GM23338 (cell line): ENCODE results near the gene OCIAD2. TPM values are rescaled to one million over a fixed set of nuclear protein-coding genes. Genes with fewer than 3 reads are reported as not detected.
A peak's percentile ranks its signal among the peaks of the same experiment; 100 is the strongest.

Experiments used
- ATAC-seq: fragments of 200-7000 bp; cut with Tn5 transposase; 3 replicates; pipeline ENCODE4 v1.9.1; 2020
- DNase-seq: peaks from one replicate; pipeline ENCODE4 v3.0.0-alpha.2; 2015; ENCODE audit warnings: low spot score
- H2AFZ ChIP-seq: fragments of 200-600 bp; sonication (generic); 2 replicates; pipeline ENCODE4 v1.8.0; 2016; ENCODE audit warnings: antibody characterized with exemption, mild to moderate bottlenecking, moderate library complexity
- H3F3A ChIP-seq: fragments of 200-600 bp; sonication (generic); replicated peaks from 2 replicates; pipeline ENCODE4 v1.8.0; 2017; ENCODE audit warnings: antibody characterized with exemption, mixed run types, low read depth
- H3K27ac ChIP-seq: fragments of 200-600 bp; sonication (generic); 2 replicates; pipeline ENCODE4 v1.6.1; 2016; ENCODE audit warnings: low read depth
- H3K27me3 ChIP-seq: fragments of 200-600 bp; sonication (generic); 2 replicates; pipeline ENCODE4 v1.8.0; 2016; ENCODE audit warnings: mild to moderate bottlenecking, mixed run types, moderate library complexity; ENCODE audit not compliant: insufficient read depth
- H3K36me3 ChIP-seq: fragments of 200-600 bp; sonication (generic); 2 replicates; pipeline ENCODE4 v1.8.0; 2016; ENCODE audit warnings: mild to moderate bottlenecking; ENCODE audit not compliant: insufficient read depth
- H3K4me1 ChIP-seq: fragments of 200-600 bp; sonication (generic); 2 replicates; pipeline ENCODE4 v1.8.0; 2016; ENCODE audit warnings: mild to moderate bottlenecking, moderate library complexity; ENCODE audit not compliant: insufficient read depth
- H3K4me2 ChIP-seq: fragments of 200-600 bp; sonication (generic); 2 replicates; pipeline ENCODE4 v1.7.1; 2017; ENCODE audit warnings: mixed run types
- H3K4me3 ChIP-seq: fragments of 200-600 bp; sonication (generic); 2 replicates; pipeline ENCODE4 v1.6.1; 2016; ENCODE audit warnings: mixed run types
- H3K79me2 ChIP-seq: fragments of 200-600 bp; sonication (generic); replicated peaks from 2 replicates; pipeline ENCODE4 v1.8.0; 2017; ENCODE audit warnings: mild to moderate bottlenecking; ENCODE audit not compliant: insufficient read depth
- H3K9me2 ChIP-seq: fragments of 200-600 bp; sonication (generic); 2 replicates; pipeline ENCODE4 v1.8.0; 2017; ENCODE audit not compliant: insufficient read depth
- H4K20me1 ChIP-seq: fragments of 200-600 bp; sonication (generic); replicated peaks from 2 replicates; pipeline ENCODE4 v1.8.0; 2017; ENCODE audit warnings: mild to moderate bottlenecking; ENCODE audit not compliant: insufficient read depth
- H3K27ac Mint-ChIP-seq: 2 replicates; pipeline ENCODE4 v1.8.0; 2020; ENCODE audit warnings: inconsistent platforms, mild to moderate bottlenecking, moderate library complexity, mixed read lengths
- H3K27me3 Mint-ChIP-seq: 3 replicates; pipeline ENCODE4 v1.8.0; 2022; ENCODE audit warnings: low read depth, mild to moderate bottlenecking, moderate library complexity, mixed read lengths, inconsistent platforms; ENCODE audit not compliant: insufficient read depth, poor library complexity
- H3K36me3 Mint-ChIP-seq: 3 replicates; pipeline ENCODE4 v1.8.0; 2021; ENCODE audit warnings: low read depth, mild to moderate bottlenecking, inconsistent platforms, moderate library complexity, mixed read lengths
- H3K4me1 Mint-ChIP-seq: 3 replicates; pipeline ENCODE4 v1.8.0; 2020; ENCODE audit warnings: mild to moderate bottlenecking, inconsistent platforms, mixed read lengths
- H3K4me3 Mint-ChIP-seq: 3 replicates; pipeline ENCODE4 v1.8.0; 2021; ENCODE audit warnings: moderate library complexity, mild to moderate bottlenecking, inconsistent platforms, mixed read lengths
- H3K9me3 Mint-ChIP-seq: 3 replicates; pipeline ENCODE4 v1.8.0; 2020; ENCODE audit warnings: moderate library complexity, mild to moderate bottlenecking, inconsistent platforms, mixed read lengths
- CREB1 ChIP-seq: fragments of 250-450 bp; sonication (Bioruptor Pico); IDR thresholded peaks from 2 replicates; pipeline ENCODE4 v1.5.0; 2020; ENCODE audit warnings: low read depth, mild to moderate bottlenecking, moderate library complexity
- EZH2 ChIP-seq: fragments of 200-600 bp; sonication (generic); IDR thresholded peaks from one replicate; pipeline ENCODE4 v1.8.0; 2017; ENCODE audit warnings: antibody characterized with exemption, mild to moderate bottlenecking, low read depth; ENCODE audit not compliant: unreplicated experiment
- EZH2phosphoT487 ChIP-seq: fragments of 200-600 bp; sonication (generic); IDR thresholded peaks from one replicate; pipeline ENCODE4 v1.8.1; 2018; ENCODE audit warnings: antibody characterized with exemption; ENCODE audit not compliant: unreplicated experiment
- JUNB ChIP-seq: IDR thresholded peaks from one replicate; pipeline ENCODE4 v1.6.1; 2016; ENCODE audit warnings: antibody characterized with exemption; ENCODE audit not compliant: unreplicated experiment
- NANOG ChIP-seq: IDR thresholded peaks from 2 replicates; pipeline ENCODE4 v1.6.1; 2016; ENCODE audit warnings: antibody characterized with exemption, borderline replicate concordance
- POLR2AphosphoS5 ChIP-seq: IDR thresholded peaks from 2 replicates; pipeline ENCODE4 v1.6.1; 2016; ENCODE audit warnings: antibody characterized with exemption, low read depth
- STAT1 ChIP-seq: IDR thresholded peaks from one replicate; pipeline ENCODE4 v1.6.1; 2016; ENCODE audit warnings: antibody characterized with exemption; ENCODE audit not compliant: unreplicated experiment
- ZNF114 ChIP-seq: fragments of 250-450 bp; sonication (Bioruptor Pico); IDR thresholded peaks from 2 replicates; pipeline ENCODE4 v1.5.0; 2020; ENCODE audit warnings: mild to moderate bottlenecking, moderate library complexity
- ZNF331 ChIP-seq: fragments of 250-450 bp; sonication (Bioruptor Pico); IDR thresholded peaks from 2 replicates; pipeline ENCODE4 v1.5.0; 2020; ENCODE audit warnings: low read depth, mild to moderate bottlenecking, moderate library complexity
- polyA plus RNA-seq: library from polyadenylated mRNA; unstranded; fragments of >200 nt; fragmentation: Nextera tagmentation; extraction: Ambion mirVana; gene quantifications from 2 replicates; pipeline ENCODE4 v1.2.1, GENCODE V29; 2016
- total RNA-seq: library from RNA; depleted of rRNA; stranded (reverse); fragments of >200 nt; shearing (Covaris generic); gene quantifications from 2 replicates; pipeline ENCODE4 v1.2.3, GENCODE V29; 2014
- TF ChIP-seq, protein P1 (sequence below), 2 experiments: fragments of 200-600 bp in 1 of 2; sonication (generic) in 1 of 2; conservative IDR thresholded peaks; 2 replicates each; pipeline versions ENCODE4 v1.5.1 to v1.6.1; 2016 to 2017; ENCODE audit warnings: antibody characterized with exemption in 2 of 2, low read depth in 2 of 2, mild to moderate bottlenecking in 2 of 2, moderate library complexity in 1 of 2
- TF ChIP-seq, protein P2 (sequence below): IDR thresholded peaks from 2 replicates; pipeline ENCODE4 v1.6.1; 2016; ENCODE audit warnings: antibody characterized with exemption
- TF ChIP-seq, protein P3 (sequence below): IDR thresholded peaks from one replicate; pipeline ENCODE4 v1.6.1; 2018; ENCODE audit warnings: antibody characterized with exemption; ENCODE audit not compliant: unreplicated experiment

OCIAD2 gene
- total and polyA plus RNA-seq, 2 experiments from 2014 or later, result 36.8 to 317 TPM

DNA sequence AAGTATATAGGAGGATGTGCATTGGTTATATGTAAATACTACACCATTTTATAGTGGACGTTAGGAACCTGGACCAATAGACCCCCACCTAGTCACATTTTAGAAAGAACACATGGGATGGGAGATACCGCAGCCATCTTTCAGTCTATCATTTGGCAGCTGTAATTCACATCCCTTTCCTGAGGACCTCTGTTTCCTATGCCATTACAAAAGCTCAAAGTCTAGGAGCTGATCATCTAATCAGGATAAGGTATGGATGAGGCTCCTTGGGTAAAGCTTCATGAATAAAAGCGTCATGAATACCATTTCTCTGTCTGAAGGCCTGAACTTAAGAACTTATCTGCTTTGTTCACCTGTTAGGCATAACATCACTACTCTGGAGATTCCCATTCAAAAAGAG is 44.5 kb downstream of the OCIAD2 start:
- no peaks in the 10 kb centered on the region for H4K20me1 ChIP-seq
- peaks cover 10% of the 10 kb centered on the region for H3K9me3 Mint-ChIP-seq
- H3K4me3 Mint-ChIP-seq, result no peak overlapping the region
- no peak overlapping the region for H2AFZ ChIP-seq
- no peaks in the 10 kb centered on the region for H3K27me3 ChIP-seq
- peaks cover 16% of the 10 kb centered on the region; the same call in 1 of the 2 replicates for H3K36me3 ChIP-seq
- no peaks in the 10 kb centered on the region for H3K4me1 Mint-ChIP-seq
- peaks cover 3% of the 10 kb centered on the region for H3K27me3 Mint-ChIP-seq
- no peak overlapping the region; the same call in 1 of the 2 replicates for H3K27ac Mint-ChIP-seq
- H3K4me2 ChIP-seq, result no peak overlapping the region
- H3K4me1 ChIP-seq, result no peaks in the 10 kb centered on the region
- no peaks in the 10 kb centered on the region for H3K9me2 ChIP-seq
- H3F3A ChIP-seq, result no peaks in the 10 kb centered on the region
- H3K79me2 ChIP-seq, result no peaks in the 10 kb centered on the region
- no peak overlapping the region for H3K4me3 ChIP-seq
- H3K27ac ChIP-seq, result no peak overlapping the region
- H3K36me3 Mint-ChIP-seq, result peaks cover 36% of the 10 kb centered on the region
- peak; percentile 29; the same call in 2 of the 3 replicates for ATAC-seq
- no peak for DNase-seq
- TF ChIP-seq ZNF331 (CRISPR knock-in tag) (no peak), NANOG (no peak), ZNF114 (CRISPR knock-in tag) (no peak), POLR2AphosphoS5 (no peak), EZH2 (no peak)
- TF ChIP-seq, protein P1, sequence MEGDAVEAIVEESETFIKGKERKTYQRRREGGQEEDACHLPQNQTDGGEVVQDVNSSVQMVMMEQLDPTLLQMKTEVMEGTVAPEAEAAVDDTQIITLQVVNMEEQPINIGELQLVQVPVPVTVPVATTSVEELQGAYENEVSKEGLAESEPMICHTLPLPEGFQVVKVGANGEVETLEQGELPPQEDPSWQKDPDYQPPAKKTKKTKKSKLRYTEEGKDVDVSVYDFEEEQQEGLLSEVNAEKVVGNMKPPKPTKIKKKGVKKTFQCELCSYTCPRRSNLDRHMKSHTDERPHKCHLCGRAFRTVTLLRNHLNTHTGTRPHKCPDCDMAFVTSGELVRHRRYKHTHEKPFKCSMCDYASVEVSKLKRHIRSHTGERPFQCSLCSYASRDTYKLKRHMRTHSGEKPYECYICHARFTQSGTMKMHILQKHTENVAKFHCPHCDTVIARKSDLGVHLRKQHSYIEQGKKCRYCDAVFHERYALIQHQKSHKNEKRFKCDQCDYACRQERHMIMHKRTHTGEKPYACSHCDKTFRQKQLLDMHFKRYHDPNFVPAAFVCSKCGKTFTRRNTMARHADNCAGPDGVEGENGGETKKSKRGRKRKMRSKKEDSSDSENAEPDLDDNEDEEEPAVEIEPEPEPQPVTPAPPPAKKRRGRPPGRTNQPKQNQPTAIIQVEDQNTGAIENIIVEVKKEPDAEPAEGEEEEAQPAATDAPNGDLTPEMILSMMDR (conservative IDR thresholded peaks at IDR 0.05; ENCODE audit: low read depth in 2 of 2), result no peak
- TF ChIP-seq, protein P2, sequence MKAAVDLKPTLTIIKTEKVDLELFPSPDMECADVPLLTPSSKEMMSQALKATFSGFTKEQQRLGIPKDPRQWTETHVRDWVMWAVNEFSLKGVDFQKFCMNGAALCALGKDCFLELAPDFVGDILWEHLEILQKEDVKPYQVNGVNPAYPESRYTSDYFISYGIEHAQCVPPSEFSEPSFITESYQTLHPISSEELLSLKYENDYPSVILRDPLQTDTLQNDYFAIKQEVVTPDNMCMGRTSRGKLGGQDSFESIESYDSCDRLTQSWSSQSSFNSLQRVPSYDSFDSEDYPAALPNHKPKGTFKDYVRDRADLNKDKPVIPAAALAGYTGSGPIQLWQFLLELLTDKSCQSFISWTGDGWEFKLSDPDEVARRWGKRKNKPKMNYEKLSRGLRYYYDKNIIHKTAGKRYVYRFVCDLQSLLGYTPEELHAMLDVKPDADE, result no peak

DNA sequence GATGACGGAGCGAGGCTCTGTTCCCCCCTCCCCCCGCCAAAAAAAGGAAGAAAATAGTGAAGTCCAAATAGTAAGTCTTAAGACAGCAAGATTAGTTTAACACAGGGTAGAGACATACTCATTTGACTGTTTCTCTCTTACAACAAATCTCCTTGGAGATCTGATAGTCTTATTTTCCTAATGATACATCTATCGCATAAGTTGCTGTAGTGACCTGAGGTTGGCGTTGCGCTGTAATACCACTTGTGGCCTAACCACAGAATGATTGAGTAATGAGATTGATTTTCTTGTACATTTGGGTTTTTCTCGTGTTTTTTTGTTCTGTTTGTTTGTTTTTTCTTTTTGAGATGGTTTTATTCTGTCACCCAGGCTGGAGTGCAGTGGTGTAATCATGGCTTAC is 48.4 kb downstream of the OCIAD2 start:
- Histone ChIP-seq H2AFZ (no peak overlapping the region), H4K20me1 (peaks cover 8% of the 10 kb centered on the region; the same call in 1 of the 2 replicates), H3K79me2 (no peaks in the 10 kb centered on the region), H3K27me3 (no peaks in the 10 kb centered on the region), H3K27ac (no peak overlapping the region), H3K4me2 (no peak overlapping the region), H3K4me1 (no peaks in the 10 kb centered on the region), H3K36me3 (peaks cover 25% of the 10 kb centered on the region; the same call in 1 of the 2 replicates), H3F3A (no peaks in the 10 kb centered on the region), H3K4me3 (no peak overlapping the region), H3K9me2 (no peaks in the 10 kb centered on the region)
- H3K4me1 Mint-ChIP-seq, result no peaks in the 10 kb centered on the region
- peak; percentile 22 for DNase-seq
- H3K27ac Mint-ChIP-seq, result no peak overlapping the region
- H3K27me3 Mint-ChIP-seq, result no peaks in the 10 kb centered on the region
- H3K9me3 Mint-ChIP-seq, result no peaks in the 10 kb centered on the region
- peaks cover 58% of the 10 kb centered on the region for H3K36me3 Mint-ChIP-seq
- no peak for ATAC-seq
- no peak overlapping the region for H3K4me3 Mint-ChIP-seq
- TF ChIP-seq STAT1, result no peak
- TF ChIP-seq ZNF114 (CRISPR knock-in tag), result no peak
- no peak for TF ChIP-seq EZH2phosphoT487
- TF ChIP-seq JUNB, result no peak
- no peak for TF ChIP-seq CREB1
- no peak for TF ChIP-seq ZNF331 (CRISPR knock-in tag)
- TF ChIP-seq, protein P3, sequence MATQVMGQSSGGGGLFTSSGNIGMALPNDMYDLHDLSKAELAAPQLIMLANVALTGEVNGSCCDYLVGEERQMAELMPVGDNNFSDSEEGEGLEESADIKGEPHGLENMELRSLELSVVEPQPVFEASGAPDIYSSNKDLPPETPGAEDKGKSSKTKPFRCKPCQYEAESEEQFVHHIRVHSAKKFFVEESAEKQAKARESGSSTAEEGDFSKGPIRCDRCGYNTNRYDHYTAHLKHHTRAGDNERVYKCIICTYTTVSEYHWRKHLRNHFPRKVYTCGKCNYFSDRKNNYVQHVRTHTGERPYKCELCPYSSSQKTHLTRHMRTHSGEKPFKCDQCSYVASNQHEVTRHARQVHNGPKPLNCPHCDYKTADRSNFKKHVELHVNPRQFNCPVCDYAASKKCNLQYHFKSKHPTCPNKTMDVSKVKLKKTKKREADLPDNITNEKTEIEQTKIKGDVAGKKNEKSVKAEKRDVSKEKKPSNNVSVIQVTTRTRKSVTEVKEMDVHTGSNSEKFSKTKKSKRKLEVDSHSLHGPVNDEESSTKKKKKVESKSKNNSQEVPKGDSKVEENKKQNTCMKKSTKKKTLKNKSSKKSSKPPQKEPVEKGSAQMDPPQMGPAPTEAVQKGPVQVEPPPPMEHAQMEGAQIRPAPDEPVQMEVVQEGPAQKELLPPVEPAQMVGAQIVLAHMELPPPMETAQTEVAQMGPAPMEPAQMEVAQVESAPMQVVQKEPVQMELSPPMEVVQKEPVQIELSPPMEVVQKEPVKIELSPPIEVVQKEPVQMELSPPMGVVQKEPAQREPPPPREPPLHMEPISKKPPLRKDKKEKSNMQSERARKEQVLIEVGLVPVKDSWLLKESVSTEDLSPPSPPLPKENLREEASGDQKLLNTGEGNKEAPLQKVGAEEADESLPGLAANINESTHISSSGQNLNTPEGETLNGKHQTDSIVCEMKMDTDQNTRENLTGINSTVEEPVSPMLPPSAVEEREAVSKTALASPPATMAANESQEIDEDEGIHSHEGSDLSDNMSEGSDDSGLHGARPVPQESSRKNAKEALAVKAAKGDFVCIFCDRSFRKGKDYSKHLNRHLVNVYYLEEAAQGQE, result no peak
- TF ChIP-seq, protein P1 (conservative IDR thresholded peaks at IDR 0.05; ENCODE audit: low read depth in 2 of 2), result no peak
- TF ChIP-seq, protein P2, result no peak
- TF ChIP-seq EZH2, result no peak
- no peak for TF ChIP-seq POLR2AphosphoS5
- no peak for TF ChIP-seq NANOG
